Sigmoid colon (tissue), 7 donors: ENCODE data around the gene ECSCR. TPM values are rescaled to one million over a fixed set of nuclear protein-coding genes. Genes with fewer than 3 reads are reported as not detected.
A peak's percentile ranks its signal among the peaks of the same experiment; 100 is the strongest.

ENCODE experiments used
- DNase-seq: peaks from one replicate; pipeline ENCODE4 v3.0.0-alpha.2; 2019
- H3K27ac ChIP-seq, 4 donors: fragments of 200-600 bp; sonication (generic); one replicate each; pipeline ENCODE4 v1.5.1; 2016 to 2019; ENCODE audit warnings: mild to moderate bottlenecking in 1 of 4
- H3K27me3 ChIP-seq, 3 donors: fragments of 200-600 bp; sonication (generic); one replicate each; pipeline ENCODE4 v1.5.1; 2019; ENCODE audit warnings: mild to moderate bottlenecking in 1 of 3
- H3K36me3 ChIP-seq, 4 donors: fragments of 200-600 bp; sonication (generic); one replicate each; pipeline ENCODE4 v1.5.1; 2016 to 2019
- H3K4me1 ChIP-seq, 4 donors: fragments of 200-600 bp; sonication (generic); one replicate each; pipeline ENCODE4 v1.5.1; 2017 to 2019
- H3K4me3 ChIP-seq, 4 donors: fragments of 200-600 bp; sonication (generic); one replicate each; pipeline ENCODE4 v1.5.1; 2017 to 2019; ENCODE audit warnings: mild to moderate bottlenecking in 2 of 4, moderate library complexity in 1 of 4
- H3K9me3 ChIP-seq, 4 donors: fragments of 200-600 bp in 3 of 4; sonication (generic) in 3 of 4; one replicate each; pipeline versions ENCODE4 v1.5.1 to v1.6.1; 2013 to 2019
- CTCF ChIP-seq, 4 experiments: fragments of 450-650 bp in 3 of 4; fragments of 200-600 bp in 1 of 4; IDR thresholded peaks; one replicate each; pipeline ENCODE4 v1.5.1; 2016 to 2019; ENCODE audit warnings: antibody characterized with exemption in 4 of 4, mild to moderate bottlenecking in 3 of 4, moderate library complexity in 2 of 4
- EP300 ChIP-seq, 4 donors: sonication (generic); formaldehyde crosslinking; IDR thresholded peaks; one replicate each; pipeline ENCODE4 v1.6.1; 2017; ENCODE audit warnings: antibody characterized with exemption in 4 of 4
- POLR2A ChIP-seq, 2 donors: fragments of 450-650 bp; IDR thresholded peaks; one replicate each; pipeline ENCODE4 v1.6.1; 2016; ENCODE audit warnings: antibody characterized with exemption in 2 of 2, mild to moderate bottlenecking in 2 of 2, moderate library complexity in 2 of 2
- POLR2AphosphoS5 ChIP-seq, 4 donors: sonication (generic); formaldehyde crosslinking; IDR thresholded peaks; one replicate each; pipeline ENCODE4 v1.6.1; 2017; ENCODE audit warnings: antibody characterized with exemption in 4 of 4
- WGBS, 2 donors: extraction: QIAGEN DNeasy Blood & Tissue Kit; methylation state at CpG; one replicate each; pipeline ENCODE4 v1.1.7; 2013; 5-methylcytosine and 5-hydroxymethylcytosine counted together
- intact Hi-C: fragments of 100-400 bp; cut with DNase I; formaldehyde crosslinking; loops from one replicate; pipeline ENCODE4 v1.15.1; 2023
- polyA plus RNA-seq, 3 donors: library from polyadenylated mRNA; stranded (reverse); fragments of 200-250 nt; gene quantifications; one replicate each; pipeline ENCODE4 v1.2.3, GENCODE V29; 2013
- total RNA-seq, 4 donors: library from RNA; depleted of rRNA; stranded (reverse); fragments of >200 nt; gene quantifications; one replicate each; pipeline ENCODE4 v1.1.0, GENCODE V29; 2016
- donor health status: healthy with polysubstance abuse.
- donor health status: Bipolar disorder and iron deficiency.
- donor health status: healthy.

ECSCR gene
- total and polyA plus RNA-seq, 7 donors = 2.5 to 16.6 (median 13.7) TPM

GRCh38 chr5:139404484-139404840, 58.1 kb downstream of the ECSCR start:
- no peaks in the 10 kb centered on the region for H3K9me3 ChIP-seq
- peak overlapping the region; percentile 37 to 55 (median 52) for H3K4me3 ChIP-seq
- H3K4me1 ChIP-seq = peaks cover 0 to 18% (median 13%) of the 10 kb centered on the region in 4 donors
- TF ChIP-seq CTCF (IDR thresholded peaks at IDR 0.05) = no peak
- TF ChIP-seq POLR2A (IDR thresholded peaks at IDR 0.05) = no peak
- DNase-seq = no peak
- H3K27me3 ChIP-seq = no peaks in the 10 kb centered on the region
- peak overlapping the region; percentile 86 to 93 (median 90) for H3K27ac ChIP-seq
- no peaks in the 10 kb centered on the region for H3K36me3 ChIP-seq
- WGBS, 2 donors = 42 to 65% methylated on average over 5 of the region's 5 CpGs
- intact Hi-C loops = loop anchor here (5.0 kb wide), 1 partner anchor 62 kb away; the partner anchor contains the start of gene PAIP2

DNA sequence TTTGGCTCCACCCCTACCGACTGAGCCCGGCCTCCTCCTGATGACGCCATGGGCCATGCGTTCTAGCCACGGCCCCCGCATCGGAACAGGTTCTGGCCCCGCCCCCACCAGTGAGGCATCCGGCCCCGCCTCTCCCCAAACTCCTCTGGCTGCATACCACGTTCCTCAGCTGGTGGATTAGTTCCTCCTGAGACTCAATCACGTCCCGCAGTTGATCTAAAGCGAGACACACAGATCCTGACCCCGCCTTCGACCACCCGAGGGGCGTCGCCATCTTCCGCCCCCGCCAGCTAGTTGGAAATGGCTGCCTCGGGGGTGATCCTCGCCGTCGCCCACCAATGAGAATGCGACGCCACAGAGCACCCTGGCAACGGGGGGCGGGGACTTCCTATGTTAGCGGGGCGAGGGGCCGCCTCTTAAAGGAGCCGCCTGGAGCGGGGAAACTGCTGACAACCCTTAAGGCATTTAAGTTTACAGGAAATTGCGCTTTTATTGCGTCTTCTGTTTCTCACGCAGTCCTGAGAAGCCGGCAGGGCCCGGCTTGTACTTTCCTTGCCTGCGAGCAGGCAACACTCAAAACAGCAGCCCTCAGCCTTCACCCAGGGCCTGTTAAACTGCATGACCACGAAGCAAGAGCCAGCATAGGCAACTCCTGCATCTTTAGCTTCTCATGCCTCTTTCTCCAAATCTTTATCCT, 58.6 kb downstream of the ECSCR start, which contains the start of gene SPATA24:
Gene SPATA24 (minus strand): TSS at position 303 of the 697 bp plus-strand sequence. CDS start 29 bp downstream, at position 274.
- no peaks in the 10 kb centered on the region for H3K9me3 ChIP-seq
- WGBS, 2 donors = 1% methylated on average over 41 of the region's 41 CpGs
- intact Hi-C loops = loop anchor here (5.0 kb wide), 1 partner anchor 62 kb away; the partner anchor contains the start of gene PAIP2
- peak; percentile 99 for DNase-seq
- H3K4me3 ChIP-seq = peak within 1 kb of the TSS; percentile 37 to 55 (median 52)
- H3K36me3 ChIP-seq = no peaks in the 10 kb centered on the region
- H3K4me1 ChIP-seq = peaks cover 0 to 14% (median 12%) of the 10 kb centered on the region in 4 donors
- H3K27ac ChIP-seq = peak within 1 kb of the TSS; percentile 86 to 93 (median 90)
- no peaks in the 10 kb centered on the region for H3K27me3 ChIP-seq
- TF ChIP-seq EP300 (IDR thresholded peaks at IDR 0.05) = peak in 1 of 4 donors; percentile 17
- peak in 3 of 4 donors; percentile 38 to 54 (median 44) for TF ChIP-seq POLR2AphosphoS5 (IDR thresholded peaks at IDR 0.05)
- no peak for TF ChIP-seq POLR2A (IDR thresholded peaks at IDR 0.05)

DNA sequence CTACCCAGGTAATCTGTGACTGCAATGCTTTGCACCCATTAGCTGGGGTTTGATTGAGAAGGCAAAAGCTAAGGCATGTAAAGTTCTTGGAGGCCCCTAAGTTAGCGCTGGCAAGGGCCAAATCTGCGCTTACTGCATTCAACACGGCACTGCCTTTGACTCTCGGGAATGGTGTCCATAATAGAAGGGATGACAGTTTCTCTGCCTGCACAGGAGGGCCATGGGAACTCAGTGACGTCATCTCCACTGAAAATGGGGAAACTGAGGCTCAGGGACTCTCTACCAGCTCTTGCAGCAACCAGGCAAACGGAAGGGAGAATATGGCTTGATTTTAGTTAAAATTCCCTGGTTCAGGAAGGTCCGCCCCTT, 59.1 kb downstream of the ECSCR start:
- no peaks in the 10 kb centered on the region for H3K36me3 ChIP-seq
- peak overlapping the region; percentile 37 to 55 (median 52) for H3K4me3 ChIP-seq
- H3K4me1 ChIP-seq = peaks cover 0 to 14% (median 12%) of the 10 kb centered on the region in 4 donors
- intact Hi-C loops = loop anchor here (5.0 kb wide), 1 partner anchor 61 kb away; the partner anchor contains the start of gene PAIP2
- TF ChIP-seq EP300 (IDR thresholded peaks at IDR 0.05) = no peak
- no peak for TF ChIP-seq POLR2A (IDR thresholded peaks at IDR 0.05)
- no peak for TF ChIP-seq CTCF (IDR thresholded peaks at IDR 0.05)
- TF ChIP-seq POLR2AphosphoS5 (IDR thresholded peaks at IDR 0.05) = no peak
- no peaks in the 10 kb centered on the region for H3K27me3 ChIP-seq
- 15 to 18% methylated on average over 7 of the region's 7 CpGs for WGBS, 2 donors
- DNase-seq = no peak
- peak overlapping the region; percentile 86 to 93 (median 90) for H3K27ac ChIP-seq
- no peaks in the 10 kb centered on the region for H3K9me3 ChIP-seq

DNA sequence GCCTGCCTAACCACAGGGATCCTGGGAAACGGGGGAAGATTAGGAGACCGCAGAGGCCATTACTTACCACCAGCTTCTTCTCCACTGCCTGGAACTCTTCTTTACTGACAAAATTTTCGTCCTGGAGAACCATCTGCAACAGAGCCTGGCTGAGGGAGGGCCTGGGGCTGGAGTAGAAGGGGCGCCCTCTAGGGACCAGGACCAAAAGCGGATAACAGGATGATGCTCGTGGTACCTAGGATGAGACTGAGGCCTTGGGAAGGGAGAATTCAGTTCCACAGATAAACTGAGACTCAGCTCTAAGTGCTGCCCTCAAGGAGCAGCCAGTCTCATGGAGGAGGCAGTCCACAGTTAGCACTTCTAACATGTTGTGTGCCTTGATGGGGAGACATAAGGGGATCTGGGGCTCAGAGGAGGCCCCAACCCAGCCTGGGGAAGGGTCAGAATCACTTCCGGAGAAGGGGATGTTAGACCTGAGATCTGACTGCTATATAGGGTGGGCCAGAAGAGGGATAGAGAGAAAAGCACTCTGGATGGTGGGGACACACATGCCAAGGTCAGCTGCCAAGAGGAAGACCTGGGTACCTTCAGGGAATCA, 59.9 kb downstream of the ECSCR start:
- intact Hi-C loops = loop anchor here (5.0 kb wide), 1 partner anchor 60 kb away; the partner anchor contains the start of gene PAIP2
- Histone ChIP-seq H3K36me3 (no peaks in the 10 kb centered on the region), H3K9me3 (no peaks in the 10 kb centered on the region), H3K27ac (peak overlapping the region in 3 of 4 donors; percentile 89 to 93 (median 92)), H3K27me3 (no peaks in the 10 kb centered on the region), H3K4me3 (no peak overlapping the region), H3K4me1 (peaks cover 0 to 14% (median 12%) of the 10 kb centered on the region in 4 donors)
- DNase-seq = no peak
- TF ChIP-seq POLR2AphosphoS5 (IDR thresholded peaks at IDR 0.05) (no peak), EP300 (IDR thresholded peaks at IDR 0.05) (no peak), POLR2A (IDR thresholded peaks at IDR 0.05) (no peak), CTCF (IDR thresholded peaks at IDR 0.05) (no peak)
- 55 to 71% methylated on average over 7 of the region's 7 CpGs for WGBS, 2 donors

DNA sequence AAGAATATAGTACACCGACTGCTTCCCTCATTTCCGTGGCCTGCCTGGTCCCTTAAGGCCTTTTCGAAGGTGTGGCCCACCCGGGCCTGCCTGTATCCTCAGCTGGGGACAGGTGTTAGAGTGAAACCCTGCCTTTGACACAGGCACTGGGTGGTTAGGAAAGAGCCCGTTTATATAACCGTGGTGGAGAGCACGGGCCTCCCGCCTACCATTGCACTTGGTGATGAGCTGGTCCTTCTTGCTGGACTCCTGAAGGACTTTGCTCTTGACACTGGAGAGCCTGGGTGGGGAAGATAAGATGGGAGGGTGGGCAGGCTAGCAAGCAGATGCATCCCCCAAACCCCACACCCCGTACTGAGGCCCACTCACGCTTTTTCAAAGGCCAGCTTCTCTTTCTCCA, 61.0 kb downstream of the ECSCR start:
- 88 to 94% methylated on average over 10 of the region's 10 CpGs for WGBS, 2 donors
- Histone ChIP-seq H3K4me3 (no peak overlapping the region), H3K36me3 (no peaks in the 10 kb centered on the region), H3K27me3 (peaks cover 0 to under 1% (median 0%) of the 10 kb centered on the region in 3 donors), H3K9me3 (no peaks in the 10 kb centered on the region), H3K4me1 (peaks cover 0 to 14% (median 12%) of the 10 kb centered on the region in 4 donors), H3K27ac (no peak overlapping the region)
- intact Hi-C loops = loop anchor here (5.0 kb wide), 1 partner anchor 59 kb away; the partner anchor contains the start of gene PAIP2
- no peak for TF ChIP-seq CTCF (IDR thresholded peaks at IDR 0.05)
- no peak for TF ChIP-seq EP300 (IDR thresholded peaks at IDR 0.05)
- TF ChIP-seq POLR2A (IDR thresholded peaks at IDR 0.05) = no peak
- TF ChIP-seq POLR2AphosphoS5 (IDR thresholded peaks at IDR 0.05) = no peak
- no peak for DNase-seq
